Mucosa of stomach (tissue), 1 donor: Measurements from ENCODE around the gene C4orf33.
"Not testable (repeated sequence)": the region's sequence is repeated elsewhere in the genome, so short reads cannot be mapped to it uniquely, and the experiment has no call there.

Source experiments
- H3K27me3 ChIP-seq: one replicate; pipeline ENCODE4 v1.7.0; 2013; ENCODE audit warnings: mild to moderate bottlenecking, low read length; ENCODE audit not compliant: control insufficient read depth, insufficient read depth
- H3K36me3 ChIP-seq: one replicate; pipeline ENCODE4 v1.7.0; 2013; ENCODE audit warnings: low read length; ENCODE audit not compliant: control insufficient read depth, insufficient read depth
- H3K4me1 ChIP-seq: one replicate; pipeline ENCODE4 v1.7.0; 2013; ENCODE audit warnings: mild to moderate bottlenecking, low read length; ENCODE audit not compliant: control insufficient read depth, insufficient read depth
- H3K4me3 ChIP-seq: one replicate; pipeline ENCODE4 v1.7.0; 2013; ENCODE audit warnings: low read length
- H3K9ac ChIP-seq: one replicate; pipeline ENCODE4 v1.7.0; 2013; ENCODE audit warnings: mild to moderate bottlenecking, low read length, moderate library complexity
- H3K9me3 ChIP-seq: one replicate; pipeline ENCODE4 v1.7.0; 2013; ENCODE audit warnings: mild to moderate bottlenecking, low read length, moderate library complexity; ENCODE audit not compliant: control insufficient read depth
- donor health status: Pancreatic carcinoma.

Gene C4orf33

DNA sequence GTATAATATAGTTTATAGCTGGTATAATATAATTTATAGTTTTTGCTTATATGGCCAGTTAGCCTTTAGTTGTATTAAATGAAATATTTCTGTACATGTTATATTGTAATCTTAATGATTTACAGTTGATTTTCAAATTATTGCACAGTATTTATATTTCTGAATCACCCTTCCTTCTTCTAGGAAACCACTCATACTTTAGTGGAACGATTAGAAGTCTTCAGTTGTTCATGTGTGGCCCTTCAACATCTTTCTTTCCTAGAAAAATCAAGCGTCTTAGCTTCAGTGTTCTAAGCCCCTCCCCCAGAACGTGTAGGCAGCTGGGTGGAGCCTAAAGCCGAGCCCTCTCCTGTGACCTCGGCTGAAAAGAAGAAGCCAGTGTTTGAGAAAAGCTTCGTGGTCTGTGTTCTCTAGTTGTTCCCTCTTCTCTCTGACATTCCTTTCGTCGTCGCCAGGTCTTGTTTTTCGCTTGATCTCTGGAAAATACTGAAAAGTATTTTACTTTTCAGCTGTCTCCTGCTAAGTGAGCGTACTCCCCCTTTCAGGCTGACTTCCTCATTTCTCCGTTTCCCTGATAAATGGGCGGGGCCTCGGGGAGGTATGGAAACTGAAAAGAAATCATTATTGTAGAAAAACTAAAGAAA is at the start of gene C4orf33:
C4orf33 (plus strand) TSS at position 342 of the 644 bp plus-strand sequence. CDS start 6,459 bp downstream, outside the sequence.
- Histone ChIP-seq H3K9ac (peak within 1 kb of the TSS; percentile 92), H3K36me3 (no peaks in the 10 kb centered on the region), H3K4me1 (no peaks in the 10 kb centered on the region), H3K4me3 (peak within 1 kb of the TSS; percentile 83), H3K9me3 (no peaks in the 10 kb centered on the region), H3K27me3 (no peaks in the 10 kb centered on the region)

- peaks cover 7% of the 10 kb centered on the region for H3K36me3 ChIP-seq
- H3K4me1 ChIP-seq, result no peaks in the 10 kb centered on the region
- no peaks in the 10 kb centered on the region for H3K27me3 ChIP-seq
- H3K4me3 ChIP-seq, result no peak overlapping the region
- H3K9ac ChIP-seq, result no peak overlapping the region
- peaks cover 12% of the 10 kb centered on the region for H3K9me3 ChIP-seq
These were observed 36.9 kb upstream of the C4orf33 start for GRCh38 chr4:129059028-129059427.

- Histone ChIP-seq H3K9ac (no peak overlapping the region), H3K4me3 (no peak overlapping the region), H3K9me3 (peaks cover 12% of the 10 kb centered on the region), H3K36me3 (peaks cover 7% of the 10 kb centered on the region), H3K4me1 (no peaks in the 10 kb centered on the region), H3K27me3 (no peaks in the 10 kb centered on the region)
These were observed 33.4 kb upstream of the C4orf33 start for GRCh38 chr4:129062580-129062979.

DNA sequence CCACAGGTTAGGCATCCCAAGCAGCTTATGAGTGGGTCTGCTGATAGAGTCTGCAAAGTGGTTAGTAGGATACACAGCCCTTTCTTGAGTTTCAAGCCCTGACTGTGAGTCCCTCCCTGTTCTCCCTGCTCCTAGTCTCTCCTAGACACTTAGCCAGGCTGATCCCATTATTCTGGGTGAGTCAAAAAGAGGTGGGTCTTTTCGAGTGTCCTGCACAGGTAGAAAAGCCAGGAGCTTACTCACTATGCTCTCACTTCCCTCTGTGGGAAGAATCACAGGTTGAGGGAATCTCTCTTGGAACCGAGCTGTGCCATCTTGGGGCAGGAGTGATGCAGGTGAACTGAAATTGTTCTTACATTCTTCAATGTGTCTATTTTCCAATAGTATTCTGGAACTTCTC is 32.3 kb upstream of the C4orf33 start:
- Histone ChIP-seq H3K4me3 (no peak overlapping the region), H3K36me3 (peaks cover 7% of the 10 kb centered on the region), H3K9me3 (peaks cover 12% of the 10 kb centered on the region), H3K4me1 (no peaks in the 10 kb centered on the region), H3K9ac (no peak overlapping the region), H3K27me3 (no peaks in the 10 kb centered on the region)

DNA sequence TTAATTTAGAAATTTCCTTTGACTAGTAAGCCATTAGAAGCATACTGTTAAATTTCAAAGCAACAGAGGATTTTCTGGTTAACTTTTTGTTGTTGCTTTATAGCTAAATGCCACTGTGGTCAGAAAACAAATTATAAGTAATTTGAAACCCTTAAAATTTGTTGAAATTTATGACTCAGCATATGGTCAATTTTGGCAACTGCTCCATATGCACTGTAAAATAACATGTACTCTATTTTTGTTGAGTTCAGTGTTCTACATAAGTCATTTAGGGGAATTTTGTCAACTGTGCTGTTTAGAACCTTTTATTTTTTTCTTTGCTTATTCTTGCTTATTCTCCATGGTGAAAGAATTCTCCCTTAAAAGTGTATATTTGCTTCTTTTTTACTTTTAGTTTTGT is 31.2 kb upstream of the C4orf33 start:
- no peaks in the 10 kb centered on the region for H3K4me1 ChIP-seq
- peaks cover 7% of the 10 kb centered on the region for H3K36me3 ChIP-seq
- H3K9me3 ChIP-seq, result peaks cover 12% of the 10 kb centered on the region
- H3K27me3 ChIP-seq, result no peaks in the 10 kb centered on the region
- no peak overlapping the region for H3K4me3 ChIP-seq
- H3K9ac ChIP-seq, result no peak overlapping the region

DNA sequence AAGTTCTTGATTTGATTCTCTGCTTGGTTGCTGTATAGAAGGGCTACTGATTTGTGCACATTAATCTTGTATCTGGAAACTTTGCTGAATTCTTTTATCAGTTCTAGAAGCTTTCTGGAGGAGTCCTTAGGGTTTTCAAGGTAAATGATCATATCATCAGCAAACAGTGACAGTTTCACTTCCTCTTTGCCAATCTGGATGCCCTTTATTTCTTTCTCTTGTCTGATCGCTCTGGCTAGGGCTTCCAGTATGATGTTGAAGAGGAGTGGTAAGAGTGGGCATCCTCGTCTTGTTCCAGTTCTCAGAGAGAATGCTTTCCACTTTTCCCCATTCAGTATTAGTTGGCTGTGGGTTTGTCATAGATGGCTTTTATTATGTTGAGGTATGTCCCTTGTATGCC is 26.4 kb upstream of the C4orf33 start:
- not testable (repeated sequence) for H3K4me3 ChIP-seq, H3K27me3 ChIP-seq, H3K36me3 ChIP-seq, H3K9me3 ChIP-seq, H3K9ac ChIP-seq, H3K4me1 ChIP-seq

DNA sequence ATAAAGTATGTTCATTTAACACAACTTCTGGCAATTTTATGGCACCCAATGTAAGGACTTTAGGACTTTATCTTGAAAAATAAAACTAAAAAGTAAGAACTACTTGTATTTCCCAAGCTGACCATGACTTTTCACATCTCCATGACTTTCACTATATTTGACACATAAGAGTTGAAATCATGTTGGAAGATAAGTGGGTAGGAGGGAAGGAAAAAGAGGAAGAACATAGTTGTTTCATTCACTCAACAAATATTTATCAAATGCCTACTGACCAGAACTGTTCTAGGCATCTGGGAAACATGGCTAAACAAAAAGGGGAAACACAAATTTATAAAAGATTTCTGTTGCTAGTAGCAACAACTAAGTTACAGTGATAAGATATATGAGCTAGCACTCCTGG is 18.6 kb upstream of the C4orf33 start:
- no peaks in the 10 kb centered on the region for H3K4me1 ChIP-seq
- H3K36me3 ChIP-seq, result peaks cover 14% of the 10 kb centered on the region
- no peak overlapping the region for H3K4me3 ChIP-seq
- H3K27me3 ChIP-seq, result no peaks in the 10 kb centered on the region
- H3K9ac ChIP-seq, result no peak overlapping the region
- H3K9me3 ChIP-seq, result no peaks in the 10 kb centered on the region

- H3K9me3 ChIP-seq, result no peaks in the 10 kb centered on the region
- H3K36me3 ChIP-seq, result peaks cover 14% of the 10 kb centered on the region
- H3K27me3 ChIP-seq, result no peaks in the 10 kb centered on the region
- no peaks in the 10 kb centered on the region for H3K4me1 ChIP-seq
- no peak overlapping the region for H3K9ac ChIP-seq
- no peak overlapping the region for H3K4me3 ChIP-seq
These were observed 15.8 kb upstream of the C4orf33 start for GRCh38 chr4:129080129-129080528.

GRCh38 chr4:129082302-129082701 is 13.7 kb upstream of the C4orf33 start:
- no peaks in the 10 kb centered on the region for H3K9me3 ChIP-seq

GRCh38 chr4:129085472-129085871 is 10.5 kb upstream of the C4orf33 start:
- H3K36me3 ChIP-seq, result peaks cover 6% of the 10 kb centered on the region
- no peak overlapping the region for H3K4me3 ChIP-seq
- no peaks in the 10 kb centered on the region for H3K4me1 ChIP-seq
- H3K9ac ChIP-seq, result no peak overlapping the region
- no peaks in the 10 kb centered on the region for H3K9me3 ChIP-seq
- H3K27me3 ChIP-seq, result no peaks in the 10 kb centered on the region

More at GRCh38 chr4:129082302-129082701, 13.7 kb upstream of the C4orf33 start:
- no peak overlapping the region for H3K4me3 ChIP-seq
- no peak overlapping the region for H3K9ac ChIP-seq
- no peaks in the 10 kb centered on the region for H3K4me1 ChIP-seq
- H3K36me3 ChIP-seq, result peaks cover 14% of the 10 kb centered on the region
- no peaks in the 10 kb centered on the region for H3K27me3 ChIP-seq

DNA sequence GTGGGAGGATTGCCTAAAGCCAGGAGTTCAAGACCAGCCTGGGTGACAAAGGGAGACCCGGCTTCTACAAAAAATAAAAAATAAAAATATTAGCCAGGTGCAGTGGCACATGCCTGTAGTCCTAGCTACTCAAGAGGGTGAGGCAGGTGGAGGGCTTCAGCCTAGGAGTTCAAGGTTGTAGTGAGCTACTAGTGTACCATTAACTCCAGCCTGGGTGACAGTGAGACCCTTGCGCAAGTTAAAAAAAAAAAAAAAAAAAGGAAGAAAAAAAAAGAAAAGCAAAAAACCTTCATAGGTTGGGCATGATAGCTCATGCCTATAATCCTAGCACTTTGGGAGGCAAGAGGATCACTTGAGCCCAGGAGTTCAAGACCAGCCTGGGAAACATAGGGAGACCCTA is 8.4 kb upstream of the C4orf33 start:
- Histone ChIP-seq H3K27me3 (no peaks in the 10 kb centered on the region), H3K4me3 (no peak overlapping the region)

GRCh38 chr4:129092631-129093190 is 3.2 kb upstream of the C4orf33 start:
- Histone ChIP-seq H3K9ac (peak overlapping the region; percentile 87), H3K36me3 (no peaks in the 10 kb centered on the region), H3K27me3 (no peaks in the 10 kb centered on the region), H3K4me3 (peak overlapping the region; percentile 80), H3K4me1 (no peaks in the 10 kb centered on the region), H3K9me3 (no peaks in the 10 kb centered on the region)

More for the DNA sequence above, 8.4 kb upstream of the C4orf33 start:
- H3K9me3 ChIP-seq, result no peaks in the 10 kb centered on the region
- no peaks in the 10 kb centered on the region for H3K4me1 ChIP-seq
- no peak overlapping the region for H3K9ac ChIP-seq
- H3K36me3 ChIP-seq, result no peaks in the 10 kb centered on the region
